ENCODE measurements around the gene PDSS2. TPM values are rescaled to one million over a fixed set of nuclear protein-coding genes. Genes with fewer than 3 reads are reported as not detected.

Gene PDSS2
- total and polyA plus RNA-seq, 2 of the 8 experiments (the other 6 are each of a cell fraction or from before 2014, with no cell fraction given), result 10.7 to 16.1 TPM

DNA sequence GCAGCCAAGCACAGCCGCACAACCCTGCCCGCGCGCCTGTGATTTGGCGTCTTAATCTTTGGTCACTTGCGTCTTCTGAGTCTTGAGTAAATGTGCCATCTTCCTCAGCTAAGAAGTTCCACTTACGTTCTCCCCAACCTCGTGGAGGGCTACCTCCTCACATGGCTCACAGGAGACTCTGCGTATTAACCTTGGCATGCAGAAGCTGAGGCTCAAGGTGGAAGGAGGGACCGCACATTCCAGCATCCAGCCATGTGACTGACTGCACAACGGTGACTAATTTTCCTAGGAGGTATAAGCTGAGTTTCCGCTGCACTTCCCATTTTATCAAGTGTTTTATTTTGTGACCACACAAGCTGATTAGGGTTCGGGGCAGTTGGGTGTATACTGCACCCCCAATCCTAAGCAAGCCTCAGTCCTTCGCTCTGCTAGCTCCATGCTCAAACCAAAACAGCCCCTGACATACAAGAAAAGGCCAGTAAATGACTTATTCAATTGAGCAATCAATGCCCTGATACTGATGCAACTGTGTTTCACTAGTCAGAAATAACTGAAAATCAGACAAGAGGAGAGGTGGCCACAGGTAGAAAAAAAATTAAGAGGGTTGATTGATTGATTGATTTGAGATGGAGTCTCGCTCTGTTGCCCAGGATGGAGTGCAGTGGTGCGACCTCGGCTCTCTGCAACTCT lies 351.0 kb downstream of the PDSS2 start:
- DNase-seq (ENCODE audit: low read depth in 1 of 2, low spot score in 2 of 2) (no peak), FAIRE-seq (no peak)
- Histone ChIP-seq H4K5ac (ENCODE audit: insufficient read length, low read depth, low read length) (no peak overlapping the region), H3K36me3 (ENCODE audit: control insufficient read depth in 2 of 4, insufficient read depth in 4 of 4, low read length in 3 of 4) (peaks cover 0 to 5% (median 0%) of the 10 kb centered on the region in 4 experiments; a peak in 1 of 8 replicates), H3K27ac (ENCODE audit: low read depth, low read length) (no peak overlapping the region), H3K79me1 (ENCODE audit: low read depth, low read length) (peaks cover 2% of the 10 kb centered on the region; the same call in 1 of the 2 replicates), H2BK20ac (ENCODE audit: low read length) (0 out of 2 replicates have a peak overlapping the region, but pooled peaks have one; percentile 74), H3K23me2 (ENCODE audit: low read depth, low read length) (no peaks in the 10 kb centered on the region), H3K79me2 (ENCODE audit: control insufficient read depth in 1 of 2, insufficient read depth in 2 of 2, low read length in 2 of 2) (peaks cover 0 to 89% of the 10 kb centered on the region in 2 experiments), H3K4ac (replicated peaks; ENCODE audit: insufficient read length, low read depth, low read length) (peak overlapping the region; percentile 63), H3K9me3 (ENCODE audit: insufficient read depth in 2 of 2, low read depth in 1 of 2, low read length in 1 of 2) (no peaks in the 10 kb centered on the region), H3K14ac (ENCODE audit: insufficient read length) (no peak overlapping the region), H3K23ac (ENCODE audit: insufficient read length) (no peak overlapping the region), H3K56ac (replicated peaks; ENCODE audit: insufficient read length, low read depth, low read length) (no peak overlapping the region), H2BK5ac (ENCODE audit: low read depth, low read length) (peak overlapping the region; percentile 92; the same call in 1 of the 2 replicates), H2AK5ac (ENCODE audit: low read depth, low read length) (peak overlapping the region; percentile 94), H3K4me3 (ENCODE audit: extremely low read depth in 1 of 4, insufficient read depth in 2 of 4, low read depth in 3 of 4, low read length in 4 of 4) (no peak overlapping the region), H2BK120ac (replicated peaks; ENCODE audit: low read depth, low read length) (no peak overlapping the region), H2BK12ac (ENCODE audit: low read depth, low read length) (peak overlapping the region; percentile 93), H4K8ac (ENCODE audit: extremely low read depth, insufficient read depth, low read length) (no peak overlapping the region), H2AFZ (ENCODE audit: low read length) (no peak overlapping the region), H3K18ac (ENCODE audit: extremely low read depth, low read length) (peak overlapping the region; percentile 75), H3K4me1 (replicated peaks in 1 of 4; ENCODE audit: control insufficient read depth in 3 of 4, insufficient read depth in 4 of 4, low read length in 3 of 4) (peaks cover 7 to 18% (median 9%) of the 10 kb centered on the region in 4 experiments), H2BK15ac (ENCODE audit: low read length) (0 out of 2 replicates have a peak overlapping the region, but pooled peaks have one; percentile 10), H3K4me2 (ENCODE audit: insufficient read depth in 1 of 2, low read depth in 2 of 2, low read length in 2 of 2) (no peak overlapping the region), H4K91ac (replicated peaks; ENCODE audit: insufficient read length, low read length) (no peak overlapping the region), H3K27me3 (replicated peaks in 1 of 4; ENCODE audit: control insufficient read depth in 3 of 4, extremely low read depth in 1 of 4, insufficient read depth in 3 of 4, low read length in 3 of 4) (no peaks in the 10 kb centered on the region), H3K9ac (replicated peaks in 1 of 4; ENCODE audit: extremely low read depth in 1 of 4, low read depth in 3 of 4, low read length in 3 of 4) (no peak overlapping the region), H4K20me1 (replicated peaks in 1 of 2; ENCODE audit: control insufficient read depth in 1 of 2, insufficient read depth in 2 of 2, low read length in 2 of 2) (no peaks in the 10 kb centered on the region)
- CTCF ChIA-PET (ENCODE audit: partially characterized antibody), result interaction anchor here (0.6 to 1.5 kb wide), 7 partner anchors 8 to 32 kb away, joined by 3 to 7 read pairs (median 4); no protein-coding TSS in a partner anchor
- POLR2A ChIA-PET (ENCODE audit: partially characterized antibody), result interaction anchor here (1.4 to 4.8 kb wide), 2 partner anchors 9 to 22 kb away, joined by 3 to 53 read pairs; partner anchors contain the start of gene BEND3
- WGBS, 2 experiments (ENCODE audit: extremely low coverage in 1 of 2, insufficient coverage in 1 of 2, insufficient read length in 1 of 2, insufficient replicate concordance in 2 of 2, low coverage in 1 of 2, low lambda C conversion rate in 2 of 2, missing lambda C conversion rate in 1 of 2), result 94% methylated on average over 17 of the region's 17 CpGs; no CpG with 5 or more reads in 1 of the 2 experiments
- TF ChIP-seq TEAD4 (IDR thresholded peaks at IDR 0.05; ENCODE audit: low read depth, low read length), result peak; percentile 52; the same call in 1 of the 2 replicates
- no peak for TF ChIP-seq POLR2AphosphoS5 (IDR thresholded peaks at IDR 0.05; ENCODE audit: low read depth, low read length)
